LNCAP (cell line): ENCODE results near the gene PRICKLE1.

Experiments
- TF ChIP-seq, protein P1 (sequence below): fragments of 450-650 bp; IDR thresholded peaks from 2 replicates; pipeline ENCODE4 v1.5.1; 2017; ENCODE audit warnings: mild to moderate bottlenecking

Gene PRICKLE1

DNA sequence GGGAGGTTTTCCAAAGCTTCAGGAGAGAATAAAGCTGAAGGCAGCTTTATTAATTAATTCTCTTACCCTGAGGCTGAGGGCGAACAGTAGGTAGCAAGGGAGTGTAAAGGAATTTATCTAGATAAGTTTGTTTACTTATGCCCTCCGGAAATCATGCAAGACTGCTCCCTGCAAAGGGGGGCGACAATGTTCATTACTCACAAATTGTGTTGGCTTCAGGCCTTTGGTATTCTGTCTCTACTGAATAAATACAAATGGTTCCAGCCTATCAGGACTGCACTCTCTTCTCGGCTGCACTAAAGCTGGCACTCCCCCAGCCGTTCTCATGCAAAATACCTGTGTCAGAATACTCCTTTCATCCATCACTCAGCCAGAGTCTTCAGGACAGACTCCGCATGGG, 142.8 kb downstream of the PRICKLE1 start:
- TF ChIP-seq, protein P1, sequence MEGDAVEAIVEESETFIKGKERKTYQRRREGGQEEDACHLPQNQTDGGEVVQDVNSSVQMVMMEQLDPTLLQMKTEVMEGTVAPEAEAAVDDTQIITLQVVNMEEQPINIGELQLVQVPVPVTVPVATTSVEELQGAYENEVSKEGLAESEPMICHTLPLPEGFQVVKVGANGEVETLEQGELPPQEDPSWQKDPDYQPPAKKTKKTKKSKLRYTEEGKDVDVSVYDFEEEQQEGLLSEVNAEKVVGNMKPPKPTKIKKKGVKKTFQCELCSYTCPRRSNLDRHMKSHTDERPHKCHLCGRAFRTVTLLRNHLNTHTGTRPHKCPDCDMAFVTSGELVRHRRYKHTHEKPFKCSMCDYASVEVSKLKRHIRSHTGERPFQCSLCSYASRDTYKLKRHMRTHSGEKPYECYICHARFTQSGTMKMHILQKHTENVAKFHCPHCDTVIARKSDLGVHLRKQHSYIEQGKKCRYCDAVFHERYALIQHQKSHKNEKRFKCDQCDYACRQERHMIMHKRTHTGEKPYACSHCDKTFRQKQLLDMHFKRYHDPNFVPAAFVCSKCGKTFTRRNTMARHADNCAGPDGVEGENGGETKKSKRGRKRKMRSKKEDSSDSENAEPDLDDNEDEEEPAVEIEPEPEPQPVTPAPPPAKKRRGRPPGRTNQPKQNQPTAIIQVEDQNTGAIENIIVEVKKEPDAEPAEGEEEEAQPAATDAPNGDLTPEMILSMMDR = no peak

DNA sequence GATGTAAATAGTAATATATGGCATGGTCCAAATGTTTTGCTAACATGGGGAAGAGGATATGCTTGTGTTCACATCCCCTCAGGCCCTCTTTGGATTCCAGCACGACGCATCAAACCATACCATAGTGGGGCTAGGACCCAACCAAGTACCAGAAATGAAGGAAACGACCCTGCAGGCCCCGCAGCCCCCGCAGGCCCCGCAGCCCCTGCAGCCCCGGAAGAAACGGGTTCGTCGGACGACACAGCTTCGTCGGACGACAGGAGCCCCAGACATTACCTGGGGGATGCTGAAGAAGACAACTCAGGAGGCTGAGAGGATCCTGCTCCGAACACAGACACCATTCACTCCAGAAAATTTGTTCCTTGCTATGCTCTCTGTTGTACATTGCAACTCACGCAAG, 143.7 kb downstream of the PRICKLE1 start:
- TF ChIP-seq, protein P1 = no peak

DNA sequence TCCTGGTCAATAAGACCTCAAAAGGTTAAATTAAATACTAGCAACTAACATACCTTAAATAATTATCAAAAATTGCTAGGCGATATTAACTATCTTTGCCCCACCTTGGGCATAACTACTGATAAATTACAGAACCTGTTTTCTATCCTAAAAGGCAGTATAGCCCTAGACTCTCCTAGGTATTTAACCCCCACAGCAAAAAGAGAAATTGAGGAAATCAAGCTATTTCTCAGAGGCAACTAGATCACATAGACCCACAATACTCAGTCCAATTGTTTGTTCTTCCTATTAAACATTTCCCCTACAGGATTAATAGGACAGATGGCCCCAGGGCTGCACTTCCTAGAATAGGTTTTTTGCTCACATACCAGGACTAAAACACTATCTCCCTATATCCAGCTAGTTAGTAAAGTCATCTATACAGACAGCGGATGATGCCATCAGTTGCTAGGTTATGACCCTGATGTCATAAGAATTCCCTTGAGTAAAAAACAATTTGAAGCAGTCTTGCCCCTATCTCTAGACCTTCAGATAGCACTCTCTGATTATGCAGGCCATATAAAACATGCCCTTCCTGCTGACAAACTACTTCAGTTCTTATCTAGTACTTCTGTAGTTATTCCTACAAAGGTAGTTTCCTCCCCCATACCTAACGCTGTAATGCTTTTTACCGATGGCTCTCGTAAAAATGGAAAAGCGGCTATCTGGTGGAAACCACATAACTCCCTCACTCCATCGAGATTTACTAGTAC, 145.2 kb downstream of the PRICKLE1 start:
- TF ChIP-seq, protein P1 = no peak

DNA sequence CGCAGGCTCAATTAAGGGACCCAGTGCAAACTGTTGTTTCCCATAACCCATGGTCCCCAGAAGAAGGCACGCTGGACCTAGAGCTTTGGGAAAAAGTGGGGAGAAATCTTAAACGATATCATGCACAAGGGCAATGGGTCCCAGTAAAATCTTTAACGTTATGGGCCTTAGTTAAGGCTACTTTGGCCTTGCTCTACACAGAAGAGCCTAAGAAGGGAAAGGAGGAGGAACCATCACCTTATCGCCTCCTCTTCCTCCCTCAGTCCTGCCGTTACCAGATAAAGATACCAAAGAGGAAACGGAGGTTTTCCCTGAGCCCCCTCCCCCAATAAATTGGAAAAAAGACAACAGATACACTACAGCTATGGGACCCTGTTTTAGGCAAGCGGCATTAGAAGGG, 146.7 kb downstream of the PRICKLE1 start:
- TF ChIP-seq, protein P1 = no peak

DNA sequence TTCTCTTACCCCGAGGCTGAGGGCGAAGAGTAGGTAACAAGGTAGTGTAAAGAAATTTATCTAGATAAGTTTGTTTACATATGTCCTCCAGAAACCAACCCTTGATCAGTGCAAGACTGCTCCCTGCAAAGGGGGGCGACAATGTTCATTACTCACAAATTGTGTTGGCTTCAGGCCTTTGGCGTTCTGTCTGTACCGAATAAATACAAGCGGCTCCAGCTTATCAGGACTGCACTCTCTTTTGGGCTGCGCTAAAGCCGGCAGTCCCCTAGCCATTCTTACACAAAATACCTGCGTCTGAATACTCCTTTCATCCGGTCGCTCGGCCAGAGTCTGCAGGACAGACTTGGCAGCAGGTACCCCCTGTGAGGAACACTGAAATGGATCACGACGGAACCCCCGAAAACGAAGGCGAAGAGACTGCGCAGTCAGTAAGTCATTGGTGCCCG, 147.2 kb downstream of the PRICKLE1 start:
- TF ChIP-seq, protein P1 = no peak

DNA sequence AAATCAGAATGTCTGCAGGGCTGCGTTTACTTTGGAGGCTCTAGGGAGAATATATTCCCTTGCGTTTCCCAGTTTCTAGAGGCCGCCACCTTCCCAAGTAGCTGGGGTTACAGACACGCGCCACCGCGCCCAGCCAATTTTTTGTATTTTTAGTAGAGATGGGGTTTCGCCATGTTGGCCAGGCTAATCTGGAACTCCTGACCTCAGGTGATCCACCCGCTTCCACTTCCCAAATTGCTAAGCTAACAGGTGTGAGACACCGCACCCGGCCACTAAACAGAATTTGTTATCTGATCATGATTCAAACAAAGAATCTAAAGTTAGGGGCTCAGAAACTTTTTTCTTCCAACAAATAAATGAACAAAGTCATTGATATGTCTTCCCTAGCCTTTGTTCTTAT, 148.9 kb downstream of the PRICKLE1 start:
- TF ChIP-seq, protein P1 = no peak

DNA sequence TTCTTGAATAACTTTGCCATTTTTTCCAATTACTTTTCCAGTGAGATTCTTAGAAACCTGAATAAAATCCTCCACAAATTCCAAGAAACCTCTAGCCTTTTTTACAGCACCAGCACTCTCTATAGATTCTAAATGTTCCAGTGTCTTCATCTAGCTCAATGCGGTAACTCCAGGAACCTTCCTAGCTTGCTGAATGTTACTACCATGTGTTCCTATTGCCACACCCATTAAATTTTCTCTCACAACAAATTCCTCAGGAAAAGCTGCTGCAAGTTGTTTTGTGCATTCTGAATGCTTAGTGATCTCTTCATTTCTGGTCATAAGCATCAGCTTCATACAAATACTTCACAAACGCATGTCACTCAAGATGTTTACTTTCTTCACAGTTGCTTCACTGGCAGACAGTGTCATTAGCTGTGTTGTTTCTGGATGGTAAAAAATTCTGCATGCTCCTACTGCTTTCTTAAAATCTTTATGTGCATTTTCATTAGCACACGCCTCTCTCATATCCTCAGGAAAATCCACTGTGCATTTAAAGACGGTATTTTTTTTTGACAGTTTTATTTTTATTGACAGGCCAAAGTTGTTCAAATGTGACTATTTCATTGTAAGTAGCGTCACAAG, 156.9 kb downstream of the PRICKLE1 start:
- TF ChIP-seq, protein P1 = no peak
